Thyroid gland (tissue), 4 donors: Measurements from ENCODE around the gene TSPAN8. TPM values are rescaled to one million over a fixed set of nuclear protein-coding genes. Genes with fewer than 3 reads are reported as not detected.

Experiments
- DNase-seq, 2 donors: peaks; one replicate each; pipeline ENCODE4 v3.0.0-alpha.2; 2019
- H3K27ac ChIP-seq, 3 donors: fragments of 200-600 bp; sonication (generic); 1 replicate in 2 of 3; 2 replicates in 1 of 3; pipeline ENCODE4 v1.5.1; 2016 to 2019; ENCODE audit warnings: mild to moderate bottlenecking in 1 of 3, moderate library complexity in 1 of 3
- H3K27me3 ChIP-seq: fragments of 200-600 bp; sonication (generic); one replicate; pipeline ENCODE4 v1.5.1; 2019
- H3K36me3 ChIP-seq, 2 donors: fragments of 200-600 bp; sonication (generic); one replicate each; pipeline ENCODE4 v1.5.1; 2016 to 2019
- H3K4me1 ChIP-seq, 2 donors: fragments of 200-600 bp; sonication (generic); one replicate each; pipeline ENCODE4 v1.5.1; 2017 to 2019
- H3K4me3 ChIP-seq, 3 donors: fragments of 200-600 bp; sonication (generic); replicated peaks in 1 of 3; 1 replicate in 2 of 3; 2 replicates in 1 of 3; pipeline ENCODE4 v1.5.1; 2016; ENCODE audit warnings: mild to moderate bottlenecking in 1 of 3
- H3K9me3 ChIP-seq: fragments of 200-600 bp; sonication (generic); one replicate; pipeline ENCODE4 v1.5.1; 2017
- POLR2A ChIP-seq, 2 donors: fragments of 450-650 bp; IDR thresholded peaks; one replicate each; pipeline ENCODE4 v1.6.1; 2017; ENCODE audit warnings: antibody characterized with exemption in 2 of 2, mild to moderate bottlenecking in 2 of 2, moderate library complexity in 1 of 2
- WGBS, 2 donors: methylation state at CpG; one replicate each; pipeline ENCODE4 v1.1.5; 2017; 5-methylcytosine and 5-hydroxymethylcytosine counted together
- intact Hi-C: fragments of 100-400 bp; cut with DNase I; formaldehyde crosslinking; loops from one replicate; pipeline ENCODE4 v1.15.1; 2023
- total RNA-seq, 4 donors: library from RNA; depleted of rRNA; stranded (reverse); fragments of >200 nt; gene quantifications; one replicate each; pipeline ENCODE4 v1.2.3, GENCODE V29; 2016
- TF ChIP-seq, protein P1 (sequence below), 6 experiments: fragments of 200-600 bp in 3 of 6; fragments of 450-650 bp in 3 of 6; sonication (generic) in 3 of 6; IDR thresholded peaks; one replicate each; pipeline ENCODE4 v1.5.1; 2016 to 2019; ENCODE audit warnings: antibody characterized with exemption in 6 of 6, mild to moderate bottlenecking in 2 of 6, inconsistent platforms in 1 of 6, moderate library complexity in 1 of 6

TSPAN8 gene
- total RNA-seq, 4 donors from 2014 or later: 3.7 to 9.6 (median 8.0) TPM

DNA sequence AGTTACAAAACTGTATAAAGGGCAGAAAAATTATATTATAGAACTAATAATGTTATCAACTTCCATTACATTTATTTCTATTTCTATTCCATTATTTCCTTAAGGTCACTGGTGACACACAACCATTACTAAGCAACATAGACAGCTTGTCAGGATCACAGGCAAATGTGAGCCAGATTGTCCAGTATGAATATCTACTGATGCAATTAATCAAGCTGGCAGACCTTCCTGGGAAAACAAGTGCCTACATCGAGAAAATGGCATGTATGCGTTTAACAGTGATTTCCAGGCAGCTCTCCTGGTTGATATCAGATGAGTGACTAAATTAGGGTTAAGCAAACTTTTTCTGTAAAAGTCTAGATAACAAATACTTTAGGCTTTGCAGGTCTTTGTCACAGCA is 36.9 kb upstream of the TSPAN8 start:
- Histone ChIP-seq H3K4me1 (no peaks in the 10 kb centered on the region), H3K27ac (no peak overlapping the region), H3K27me3 (no peaks in the 10 kb centered on the region), H3K9me3 (no peaks in the 10 kb centered on the region), H3K36me3 (no peaks in the 10 kb centered on the region), H3K4me3 (no peak overlapping the region)
- DNase-seq: no peak
- TF ChIP-seq POLR2A (IDR thresholded peaks at IDR 0.05): no peak
- TF ChIP-seq, protein P1, sequence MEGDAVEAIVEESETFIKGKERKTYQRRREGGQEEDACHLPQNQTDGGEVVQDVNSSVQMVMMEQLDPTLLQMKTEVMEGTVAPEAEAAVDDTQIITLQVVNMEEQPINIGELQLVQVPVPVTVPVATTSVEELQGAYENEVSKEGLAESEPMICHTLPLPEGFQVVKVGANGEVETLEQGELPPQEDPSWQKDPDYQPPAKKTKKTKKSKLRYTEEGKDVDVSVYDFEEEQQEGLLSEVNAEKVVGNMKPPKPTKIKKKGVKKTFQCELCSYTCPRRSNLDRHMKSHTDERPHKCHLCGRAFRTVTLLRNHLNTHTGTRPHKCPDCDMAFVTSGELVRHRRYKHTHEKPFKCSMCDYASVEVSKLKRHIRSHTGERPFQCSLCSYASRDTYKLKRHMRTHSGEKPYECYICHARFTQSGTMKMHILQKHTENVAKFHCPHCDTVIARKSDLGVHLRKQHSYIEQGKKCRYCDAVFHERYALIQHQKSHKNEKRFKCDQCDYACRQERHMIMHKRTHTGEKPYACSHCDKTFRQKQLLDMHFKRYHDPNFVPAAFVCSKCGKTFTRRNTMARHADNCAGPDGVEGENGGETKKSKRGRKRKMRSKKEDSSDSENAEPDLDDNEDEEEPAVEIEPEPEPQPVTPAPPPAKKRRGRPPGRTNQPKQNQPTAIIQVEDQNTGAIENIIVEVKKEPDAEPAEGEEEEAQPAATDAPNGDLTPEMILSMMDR (IDR thresholded peaks at IDR 0.05): no peak
- WGBS, 2 donors: 64 to 69% methylated on average over 2 of the region's 2 CpGs
- intact Hi-C loops: no loop called here

DNA sequence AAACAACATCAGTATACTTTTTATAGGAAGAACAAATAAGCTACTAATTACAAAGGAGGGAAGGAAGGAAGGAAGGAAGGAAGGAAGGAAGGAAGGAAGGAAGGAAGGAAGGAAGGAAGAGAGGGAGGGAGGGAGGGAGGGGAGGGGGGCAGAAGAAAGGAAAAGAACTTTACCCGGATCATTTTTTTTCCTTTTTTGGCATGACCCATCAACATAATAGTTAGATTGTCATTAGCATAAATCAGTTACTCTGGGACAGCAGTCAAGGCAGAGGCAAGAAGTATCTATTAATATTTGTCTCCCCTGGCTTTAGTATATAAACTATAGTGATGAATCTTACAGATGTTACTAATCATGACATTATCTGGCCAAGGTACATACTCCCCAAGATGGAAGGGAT is 35.2 kb upstream of the TSPAN8 start:
- no peak for DNase-seq
- no peaks in the 10 kb centered on the region for H3K9me3 ChIP-seq
- intact Hi-C loops: no loop called here
- 85% methylated on average over 1 of the region's 1 CpG for WGBS, 2 donors
- TF ChIP-seq POLR2A (IDR thresholded peaks at IDR 0.05): no peak
- no peaks in the 10 kb centered on the region for H3K27me3 ChIP-seq
- no peak overlapping the region for H3K4me3 ChIP-seq
- no peaks in the 10 kb centered on the region for H3K36me3 ChIP-seq
- no peaks in the 10 kb centered on the region for H3K4me1 ChIP-seq
- H3K27ac ChIP-seq: no peak overlapping the region

DNA sequence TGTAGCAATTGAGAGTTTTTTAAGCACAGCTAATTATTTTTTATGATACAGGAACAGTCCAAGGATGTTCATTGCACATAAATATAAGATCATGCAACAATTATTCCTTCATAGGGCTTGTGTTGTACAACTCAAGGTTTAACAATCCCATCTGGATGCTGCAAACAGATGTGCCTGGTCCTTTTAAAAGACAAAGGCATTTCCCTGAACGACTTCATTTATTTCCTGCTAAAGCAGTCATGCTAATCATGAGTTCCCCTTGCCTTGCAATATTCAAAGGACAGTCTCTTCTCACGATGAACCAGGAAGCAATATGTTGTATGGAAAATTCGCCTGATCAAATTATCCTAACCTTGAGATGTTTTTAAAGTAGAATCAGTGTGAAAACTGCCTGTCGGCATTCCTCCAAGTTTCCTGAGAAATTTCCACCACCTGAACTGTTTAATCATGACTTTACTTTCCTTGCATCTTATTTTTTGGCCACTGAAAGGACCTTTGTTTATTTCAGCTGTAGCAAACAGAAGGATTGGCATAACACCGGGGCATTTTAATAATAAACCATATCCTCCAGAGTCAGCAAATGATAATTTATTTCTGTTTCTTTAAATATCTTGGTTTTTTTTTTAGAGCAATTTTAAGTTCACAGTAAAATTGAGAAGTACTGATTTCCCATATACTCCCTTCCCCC is 33.9 kb upstream of the TSPAN8 start:
- H3K9me3 ChIP-seq: no peaks in the 10 kb centered on the region
- WGBS, 2 donors: 58 to 66% methylated on average over 5 of the region's 5 CpGs
- TF ChIP-seq, protein P1 (IDR thresholded peaks at IDR 0.05): no peak
- no peak for TF ChIP-seq POLR2A (IDR thresholded peaks at IDR 0.05)
- H3K27ac ChIP-seq: no peak overlapping the region
- H3K27me3 ChIP-seq: no peaks in the 10 kb centered on the region
- no peak overlapping the region for H3K4me3 ChIP-seq
- no peaks in the 10 kb centered on the region for H3K36me3 ChIP-seq
- no peaks in the 10 kb centered on the region for H3K4me1 ChIP-seq
- no peak for DNase-seq
- intact Hi-C loops: no loop called here

DNA sequence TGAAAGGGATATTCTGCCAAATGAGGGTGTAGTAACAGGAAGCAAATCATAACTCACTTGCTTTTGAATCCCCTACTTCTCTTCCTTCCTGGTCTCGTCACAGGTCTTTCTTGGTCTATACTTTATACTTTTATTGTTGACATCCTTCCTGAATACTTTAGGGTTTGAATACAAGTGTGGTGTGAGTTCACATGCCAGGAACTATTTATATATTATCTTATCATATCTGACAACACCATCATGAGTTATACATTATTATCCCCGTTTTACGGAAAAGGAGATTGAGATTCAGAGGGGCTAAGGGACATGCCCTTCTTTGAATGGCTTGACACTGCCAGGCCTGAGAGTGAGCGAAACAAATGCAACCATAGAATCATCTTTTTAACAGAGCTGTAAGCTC is 33.0 kb upstream of the TSPAN8 start:
- H3K27ac ChIP-seq: no peak overlapping the region
- intact Hi-C loops: no loop called here
- H3K4me1 ChIP-seq: no peaks in the 10 kb centered on the region
- no peaks in the 10 kb centered on the region for H3K27me3 ChIP-seq
- WGBS, 2 donors: 84 to 89% methylated on average over 4 of the region's 4 CpGs
- no peak for DNase-seq
- H3K4me3 ChIP-seq: no peak overlapping the region
- TF ChIP-seq, protein P1 (IDR thresholded peaks at IDR 0.05): no peak
- TF ChIP-seq POLR2A (IDR thresholded peaks at IDR 0.05): no peak
- no peaks in the 10 kb centered on the region for H3K9me3 ChIP-seq
- H3K36me3 ChIP-seq: no peaks in the 10 kb centered on the region

DNA sequence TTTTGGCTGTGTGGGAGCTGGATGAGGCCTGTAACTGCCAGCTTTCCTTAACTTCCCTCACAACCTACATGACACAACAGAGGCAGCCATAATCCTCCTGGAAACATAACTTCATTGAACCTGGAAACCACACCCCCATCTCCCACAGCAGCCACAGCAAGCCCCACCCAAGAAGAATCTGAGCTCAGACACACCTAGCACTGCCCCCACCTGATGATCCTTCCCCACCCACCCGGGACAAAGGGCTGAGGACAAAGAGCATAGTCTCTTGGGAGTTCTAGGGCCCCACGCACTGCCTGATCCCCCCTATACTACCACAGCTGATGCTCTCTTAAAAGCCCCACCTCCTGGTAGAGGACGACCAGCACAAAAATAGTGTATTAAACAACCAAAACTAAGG is 29.6 kb upstream of the TSPAN8 start:
- Histone ChIP-seq H3K9me3 (no peaks in the 10 kb centered on the region), H3K27ac (no peak overlapping the region), H3K36me3 (no peaks in the 10 kb centered on the region), H3K4me3 (no peak overlapping the region), H3K4me1 (no peaks in the 10 kb centered on the region), H3K27me3 (no peaks in the 10 kb centered on the region)
- WGBS, 2 donors: 87 to 93% methylated on average over 3 of the region's 3 CpGs
- TF ChIP-seq POLR2A (IDR thresholded peaks at IDR 0.05): no peak
- TF ChIP-seq, protein P1 (IDR thresholded peaks at IDR 0.05): no peak
- intact Hi-C loops: no loop called here
- no peak for DNase-seq
